Hepatocyte (in vitro differentiated cells): ENCODE measurements around the gene MAP2K2.

ENCODE experiments used
- EZH2 ChIP-seq: fragments of 200-600 bp; sonication (generic); IDR thresholded peaks from 2 replicates; pipeline ENCODE4 v1.6.1; 2016; ENCODE audit warnings: antibody characterized with exemption, mild to moderate bottlenecking, borderline replicate concordance
- EZH2phosphoT487 ChIP-seq: fragments of 200-600 bp; sonication (generic); IDR thresholded peaks from one replicate; pipeline ENCODE4 v1.6.1; 2018; ENCODE audit warnings: antibody characterized with exemption, mild to moderate bottlenecking, low read depth, moderate library complexity; ENCODE audit not compliant: unreplicated experiment, severe bottlenecking
- TF ChIP-seq, protein P1 (sequence below): fragments of 200-600 bp; sonication (generic); IDR thresholded peaks from 2 replicates; pipeline ENCODE4 v1.5.1; 2016; ENCODE audit warnings: antibody characterized with exemption, mild to moderate bottlenecking; ENCODE audit not compliant: poor library complexity

DNA sequence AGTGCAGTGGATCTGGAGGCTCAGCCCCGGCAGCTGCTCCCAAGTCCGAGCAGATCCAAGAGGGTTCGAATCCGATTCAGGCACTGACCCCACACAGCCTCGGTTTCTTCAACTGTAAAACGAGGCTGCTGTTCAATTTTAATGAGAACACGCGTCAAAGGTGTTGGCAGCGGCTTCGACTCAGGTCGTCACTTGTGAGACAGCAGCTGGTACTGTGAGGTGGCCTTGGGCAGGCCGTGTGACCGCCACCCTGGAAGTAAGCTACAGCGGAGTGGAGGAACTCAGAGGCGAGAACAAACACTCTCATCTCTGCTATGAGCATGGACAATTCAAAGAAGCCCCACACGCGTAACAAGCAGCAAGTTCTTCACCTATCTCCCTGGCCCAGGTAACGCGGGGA lies 9.7 kb downstream of the MAP2K2 start:
- TF ChIP-seq, protein P1, sequence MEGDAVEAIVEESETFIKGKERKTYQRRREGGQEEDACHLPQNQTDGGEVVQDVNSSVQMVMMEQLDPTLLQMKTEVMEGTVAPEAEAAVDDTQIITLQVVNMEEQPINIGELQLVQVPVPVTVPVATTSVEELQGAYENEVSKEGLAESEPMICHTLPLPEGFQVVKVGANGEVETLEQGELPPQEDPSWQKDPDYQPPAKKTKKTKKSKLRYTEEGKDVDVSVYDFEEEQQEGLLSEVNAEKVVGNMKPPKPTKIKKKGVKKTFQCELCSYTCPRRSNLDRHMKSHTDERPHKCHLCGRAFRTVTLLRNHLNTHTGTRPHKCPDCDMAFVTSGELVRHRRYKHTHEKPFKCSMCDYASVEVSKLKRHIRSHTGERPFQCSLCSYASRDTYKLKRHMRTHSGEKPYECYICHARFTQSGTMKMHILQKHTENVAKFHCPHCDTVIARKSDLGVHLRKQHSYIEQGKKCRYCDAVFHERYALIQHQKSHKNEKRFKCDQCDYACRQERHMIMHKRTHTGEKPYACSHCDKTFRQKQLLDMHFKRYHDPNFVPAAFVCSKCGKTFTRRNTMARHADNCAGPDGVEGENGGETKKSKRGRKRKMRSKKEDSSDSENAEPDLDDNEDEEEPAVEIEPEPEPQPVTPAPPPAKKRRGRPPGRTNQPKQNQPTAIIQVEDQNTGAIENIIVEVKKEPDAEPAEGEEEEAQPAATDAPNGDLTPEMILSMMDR = no peak
- TF ChIP-seq EZH2 (no peak), EZH2phosphoT487 (no peak)
